Mesothelial cell of epicardium (in vitro differentiated cells): ENCODE results near the gene SMG6. TPM values are rescaled to one million over a fixed set of nuclear protein-coding genes. Genes with fewer than 3 reads are reported as not detected.
"Not testable (repeated sequence)": the region's sequence is repeated elsewhere in the genome, so short reads cannot be mapped to it uniquely, and the experiment has no call there.

Experiments
- DNase-seq, 2 experiments: peaks; one replicate each; pipeline ENCODE4 v3.0.0; 2021; ENCODE audit warnings: low spot score in 2 of 2; ENCODE audit not compliant: unreplicated experiment in 2 of 2
- H3K27ac Mint-ChIP-seq: 2 replicates; pipeline ENCODE4 v1.8.0; 2021; ENCODE audit warnings: mixed read lengths
- H3K27me3 Mint-ChIP-seq: 2 replicates; pipeline ENCODE4 v1.8.0; 2021; ENCODE audit warnings: low read depth, mixed read lengths
- H3K36me3 Mint-ChIP-seq: 2 replicates; pipeline ENCODE4 v1.8.0; 2021; ENCODE audit warnings: mixed read lengths
- H3K4me1 Mint-ChIP-seq: 2 replicates; pipeline ENCODE4 v1.8.0; 2021; ENCODE audit warnings: mixed read lengths
- H3K4me3 Mint-ChIP-seq: 2 replicates; pipeline ENCODE4 v1.8.0; 2021; ENCODE audit warnings: mild to moderate bottlenecking, moderate library complexity, mixed read lengths
- H3K9me3 Mint-ChIP-seq: 2 replicates; pipeline ENCODE4 v1.8.0; 2021; ENCODE audit warnings: mixed read lengths
- total RNA-seq: library from RNA; stranded (reverse); gene quantifications from 3 replicates; pipeline ENCODE4 v1.2.1, GENCODE V29; 2021
- TF ChIP-seq, protein P1 (sequence below): fragments of 200-600 bp; sonication (generic); IDR thresholded peaks from one replicate; pipeline ENCODE4 v1.5.0; 2021; ENCODE audit warnings: antibody characterized with exemption; ENCODE audit not compliant: unreplicated experiment

SMG6 gene
- total RNA-seq, 1 donor from 2014 or later: 58.3 TPM

DNA sequence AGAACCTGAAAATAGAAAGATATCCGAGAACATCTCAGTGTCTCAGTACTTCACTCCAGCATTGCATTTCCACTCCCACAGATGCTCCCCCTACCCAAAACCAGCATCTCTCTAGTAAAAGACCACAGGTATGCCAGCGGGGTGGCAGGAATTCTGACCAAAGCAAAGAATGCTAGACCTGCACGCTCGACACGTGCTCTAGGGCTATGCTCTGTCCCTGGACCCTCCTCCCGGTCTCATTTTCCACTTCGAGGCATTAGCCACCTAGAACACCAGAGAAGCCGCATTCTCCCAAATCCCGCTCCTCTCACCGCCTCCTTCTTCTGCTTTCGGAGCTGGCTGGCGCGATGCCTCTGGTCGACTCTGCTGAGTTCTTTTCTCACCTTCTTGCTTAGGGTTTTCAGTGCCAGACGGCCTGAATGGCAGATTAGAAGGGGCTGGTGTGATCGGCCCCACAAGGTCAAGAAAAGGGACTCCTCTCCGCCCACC, 32.2 kb upstream of the SMG6 start:
- Mint-ChIP-seq H3K36me3 (peaks cover 7% of the 10 kb centered on the region), H3K4me3 (peak overlapping the region; percentile 100)
- DNase-seq: no peak

DNA sequence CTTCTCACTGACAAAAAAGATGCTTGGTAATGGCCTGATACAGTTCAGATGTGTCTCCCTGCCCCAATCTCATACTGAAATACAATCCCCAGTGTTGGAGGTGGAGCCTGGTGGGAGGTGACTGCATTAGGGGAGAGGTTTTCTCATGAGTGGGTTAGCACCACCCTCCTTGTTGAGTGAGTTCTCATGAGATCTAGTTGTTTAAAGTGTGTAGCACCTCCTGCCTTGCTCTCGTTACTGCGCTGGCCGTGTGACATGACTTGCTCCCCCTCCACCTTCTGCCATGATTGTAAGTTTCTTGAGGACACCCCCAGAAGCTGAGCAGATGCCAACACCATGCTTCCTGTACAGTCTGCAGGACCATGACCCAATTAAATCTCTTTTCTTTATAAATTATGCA, 27.7 kb upstream of the SMG6 start:
- Mint-ChIP-seq H3K27ac (no peak overlapping the region), H3K9me3 (no peaks in the 10 kb centered on the region), H3K4me1 (peaks cover 16% of the 10 kb centered on the region), H3K27me3 (no peaks in the 10 kb centered on the region), H3K36me3 (peaks cover 24% of the 10 kb centered on the region), H3K4me3 (no peak overlapping the region)
- DNase-seq: no peak
- TF ChIP-seq, protein P1, sequence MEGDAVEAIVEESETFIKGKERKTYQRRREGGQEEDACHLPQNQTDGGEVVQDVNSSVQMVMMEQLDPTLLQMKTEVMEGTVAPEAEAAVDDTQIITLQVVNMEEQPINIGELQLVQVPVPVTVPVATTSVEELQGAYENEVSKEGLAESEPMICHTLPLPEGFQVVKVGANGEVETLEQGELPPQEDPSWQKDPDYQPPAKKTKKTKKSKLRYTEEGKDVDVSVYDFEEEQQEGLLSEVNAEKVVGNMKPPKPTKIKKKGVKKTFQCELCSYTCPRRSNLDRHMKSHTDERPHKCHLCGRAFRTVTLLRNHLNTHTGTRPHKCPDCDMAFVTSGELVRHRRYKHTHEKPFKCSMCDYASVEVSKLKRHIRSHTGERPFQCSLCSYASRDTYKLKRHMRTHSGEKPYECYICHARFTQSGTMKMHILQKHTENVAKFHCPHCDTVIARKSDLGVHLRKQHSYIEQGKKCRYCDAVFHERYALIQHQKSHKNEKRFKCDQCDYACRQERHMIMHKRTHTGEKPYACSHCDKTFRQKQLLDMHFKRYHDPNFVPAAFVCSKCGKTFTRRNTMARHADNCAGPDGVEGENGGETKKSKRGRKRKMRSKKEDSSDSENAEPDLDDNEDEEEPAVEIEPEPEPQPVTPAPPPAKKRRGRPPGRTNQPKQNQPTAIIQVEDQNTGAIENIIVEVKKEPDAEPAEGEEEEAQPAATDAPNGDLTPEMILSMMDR: no peak

More for the DNA sequence above, 32.2 kb upstream of the SMG6 start:
- peak overlapping the region; percentile 99 for H3K27ac Mint-ChIP-seq
- TF ChIP-seq, protein P1: no peak
- no peaks in the 10 kb centered on the region for H3K9me3 Mint-ChIP-seq
- H3K27me3 Mint-ChIP-seq: no peaks in the 10 kb centered on the region
- H3K4me1 Mint-ChIP-seq: peaks cover 25% of the 10 kb centered on the region

DNA sequence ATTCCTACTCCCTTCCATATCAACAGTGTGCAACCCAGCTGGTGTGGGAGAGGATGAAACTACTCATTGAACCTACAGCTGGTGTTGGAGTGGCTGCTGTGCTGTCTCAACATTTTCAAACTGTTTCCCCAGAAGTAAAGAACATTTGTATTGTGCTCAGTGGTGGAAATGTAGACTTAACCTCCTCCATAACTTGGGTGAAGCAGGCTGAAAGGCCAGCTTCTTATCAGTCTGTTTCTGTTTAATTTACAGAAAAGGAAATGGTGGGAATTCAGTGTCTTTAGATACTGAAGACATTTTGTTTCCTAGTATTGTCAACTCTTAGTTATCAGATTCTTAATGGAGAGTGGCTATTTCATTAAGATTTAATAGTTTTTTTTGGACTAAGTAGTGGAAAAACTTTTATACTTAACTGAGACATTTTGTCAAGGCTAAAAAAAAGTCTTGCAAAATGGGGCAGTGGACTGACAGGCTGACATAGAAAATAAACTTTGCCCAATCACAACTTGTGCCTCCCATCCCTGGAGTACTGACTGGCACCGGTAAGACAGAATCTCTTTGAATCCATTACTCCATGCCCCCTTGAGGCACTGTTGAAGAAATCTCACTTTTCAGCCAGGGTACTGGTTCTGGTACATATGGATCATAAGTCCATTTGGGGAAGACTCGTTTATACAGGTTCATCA, 20.2 kb upstream of the SMG6 start:
- Mint-ChIP-seq H3K27me3 (no peaks in the 10 kb centered on the region), H3K4me3 (no peak overlapping the region), H3K4me1 (no peaks in the 10 kb centered on the region), H3K36me3 (peaks cover 40% of the 10 kb centered on the region), H3K9me3 (no peaks in the 10 kb centered on the region), H3K27ac (no peak overlapping the region)
- TF ChIP-seq, protein P1: no peak
- no peak for DNase-seq

DNA sequence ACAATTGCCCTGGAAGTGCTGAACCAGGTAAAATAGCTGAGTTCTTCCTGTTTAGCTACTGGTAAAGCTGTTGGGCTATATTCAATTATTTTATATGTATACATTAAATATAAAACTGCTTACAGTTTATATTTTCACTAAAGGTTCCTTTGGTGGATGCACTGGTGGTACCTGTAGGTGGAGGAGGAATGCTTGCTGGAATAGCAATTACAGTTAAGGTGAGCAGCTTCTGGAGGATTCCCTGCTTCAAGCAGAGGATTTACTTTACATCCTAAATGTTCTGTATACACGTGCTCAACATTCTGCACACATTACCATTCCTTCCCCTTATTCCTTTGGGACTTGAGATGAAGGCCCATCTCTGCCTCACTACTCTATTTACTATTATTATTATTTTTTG, 17.8 kb upstream of the SMG6 start:
- Mint-ChIP-seq H3K9me3 (no peaks in the 10 kb centered on the region), H3K27me3 (no peaks in the 10 kb centered on the region), H3K4me3 (no peak overlapping the region), H3K36me3 (peaks cover 41% of the 10 kb centered on the region), H3K4me1 (no peaks in the 10 kb centered on the region), H3K27ac (no peak overlapping the region)
- DNase-seq: no peak
- TF ChIP-seq, protein P1: no peak

DNA sequence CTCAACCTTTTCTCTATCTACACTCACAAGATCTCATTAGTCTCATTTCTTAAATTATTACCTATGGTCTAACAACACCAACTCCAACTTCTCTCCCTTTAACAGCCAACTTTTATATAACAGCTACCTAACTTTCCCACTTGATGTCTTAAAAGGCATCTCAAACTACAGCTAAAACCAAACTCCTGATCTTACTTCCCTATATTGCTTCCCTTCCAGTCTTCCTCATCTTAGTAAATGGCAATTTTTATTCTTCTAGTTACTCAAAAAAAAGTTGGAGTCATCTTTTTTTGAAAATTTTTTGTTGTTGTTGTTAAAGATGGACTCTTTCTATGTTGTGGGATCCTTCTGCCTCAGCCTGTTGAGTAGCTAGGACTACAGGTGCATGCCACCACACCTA, 15.5 kb upstream of the SMG6 start:
- no peaks in the 10 kb centered on the region for H3K27me3 Mint-ChIP-seq
- DNase-seq: no peak
- no peak overlapping the region for H3K4me3 Mint-ChIP-seq
- no peaks in the 10 kb centered on the region for H3K9me3 Mint-ChIP-seq
- TF ChIP-seq, protein P1: no peak
- H3K4me1 Mint-ChIP-seq: no peaks in the 10 kb centered on the region
- H3K36me3 Mint-ChIP-seq: peaks cover 32% of the 10 kb centered on the region
- H3K27ac Mint-ChIP-seq: no peak overlapping the region

DNA sequence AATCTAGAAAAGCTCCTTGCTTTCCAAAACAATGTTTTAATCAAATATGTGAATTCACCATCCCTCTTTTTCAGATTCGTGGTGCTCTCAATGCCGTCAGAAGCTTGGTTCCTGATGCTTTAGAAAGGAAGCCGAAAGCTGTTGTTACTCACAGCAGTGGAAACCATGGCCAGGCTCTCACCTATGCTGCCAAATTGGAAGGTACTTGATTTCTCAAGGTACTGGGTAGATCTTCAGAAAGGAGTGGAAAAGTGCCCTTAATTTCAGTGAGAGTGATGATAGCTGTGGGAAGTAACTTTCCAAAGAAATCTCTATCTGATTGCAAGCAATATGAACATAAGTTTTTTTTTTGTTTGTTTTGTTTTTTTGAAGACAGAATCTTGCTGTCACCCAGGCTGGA, 14.2 kb upstream of the SMG6 start:
- DNase-seq: no peak
- TF ChIP-seq, protein P1: no peak

DNA sequence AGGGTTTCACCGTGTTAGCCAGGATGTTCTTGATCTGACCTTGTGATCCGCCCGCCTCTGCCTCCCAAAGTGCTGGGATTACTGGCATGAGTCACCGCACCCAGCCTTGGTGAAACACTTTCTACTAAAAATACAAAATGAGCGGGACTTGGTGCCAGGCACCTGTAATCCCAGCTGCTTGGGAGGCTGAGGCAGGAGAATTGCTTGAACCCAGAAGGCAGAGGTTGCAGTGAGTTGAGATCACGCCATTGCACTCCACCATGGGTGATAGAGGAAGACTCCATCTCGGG, 13.3 kb upstream of the SMG6 start:
- H3K9me3 Mint-ChIP-seq, H3K27me3 Mint-ChIP-seq, H3K4me3 Mint-ChIP-seq, H3K27ac Mint-ChIP-seq, H3K4me1 Mint-ChIP-seq, DNase-seq: not testable (repeated sequence)
- peaks cover 16% of the 10 kb centered on the region for H3K36me3 Mint-ChIP-seq

More for the DNA sequence above, 14.2 kb upstream of the SMG6 start:
- peaks cover 21% of the 10 kb centered on the region for H3K36me3 Mint-ChIP-seq
- H3K27ac Mint-ChIP-seq: no peak overlapping the region
- no peaks in the 10 kb centered on the region for H3K9me3 Mint-ChIP-seq
- H3K4me3 Mint-ChIP-seq: no peak overlapping the region
- no peaks in the 10 kb centered on the region for H3K4me1 Mint-ChIP-seq
- H3K27me3 Mint-ChIP-seq: no peaks in the 10 kb centered on the region
